B cell (primary cell): Measurements from ENCODE around the gene TMEM144.

Experiments used
- EZH2 ChIP-seq: IDR thresholded peaks from 2 replicates; pipeline ENCODE4 v1.6.1; 2012; ENCODE audit warnings: borderline replicate concordance, low read depth, mild to moderate bottlenecking, moderate library complexity, low read length; ENCODE audit not compliant: insufficient read depth, poor library complexity, severe bottlenecking
- TF ChIP-seq, protein P1 (sequence below): fragments of 200-600 bp; IDR thresholded peaks from one replicate; pipeline ENCODE4 v1.8.0; 2022; ENCODE audit warnings: antibody characterized with exemption, mild to moderate bottlenecking

DNA sequence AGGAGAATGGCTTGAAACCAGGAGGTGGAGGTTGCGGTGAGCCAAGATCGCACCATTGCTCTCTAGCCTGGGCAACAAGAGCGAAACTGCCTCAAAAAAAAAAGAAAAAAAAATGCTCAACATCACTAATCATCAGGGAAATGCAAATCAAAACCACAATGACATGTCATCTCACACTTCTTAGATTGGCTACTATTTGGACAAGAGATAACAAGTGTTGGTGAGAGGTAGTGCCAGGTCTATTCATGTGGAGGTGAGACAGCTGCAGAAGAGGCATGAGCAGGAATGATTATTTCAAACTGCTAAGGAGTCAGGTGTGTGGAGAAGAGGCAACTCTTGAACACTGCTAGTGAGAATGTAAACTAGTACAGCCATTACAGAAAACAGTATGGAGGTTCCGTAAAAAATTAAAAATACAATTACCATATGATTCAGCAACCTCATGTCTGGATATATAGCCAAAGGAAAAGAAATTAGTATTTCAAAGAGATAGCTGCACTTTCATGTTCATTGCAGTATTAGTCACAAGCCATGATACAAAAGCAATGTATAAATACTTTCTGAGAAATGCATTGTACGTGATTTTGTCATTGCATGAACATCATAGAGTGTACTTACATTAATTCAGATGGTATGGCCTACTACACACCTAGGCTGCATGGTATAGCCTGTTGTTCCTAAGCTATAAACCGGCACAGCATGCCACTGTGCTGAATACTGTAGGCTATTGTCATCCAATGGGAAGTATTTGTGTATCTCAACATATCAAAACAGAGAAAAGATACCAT, 75.3 kb downstream of the TMEM144 start:
- TF ChIP-seq, protein P1, sequence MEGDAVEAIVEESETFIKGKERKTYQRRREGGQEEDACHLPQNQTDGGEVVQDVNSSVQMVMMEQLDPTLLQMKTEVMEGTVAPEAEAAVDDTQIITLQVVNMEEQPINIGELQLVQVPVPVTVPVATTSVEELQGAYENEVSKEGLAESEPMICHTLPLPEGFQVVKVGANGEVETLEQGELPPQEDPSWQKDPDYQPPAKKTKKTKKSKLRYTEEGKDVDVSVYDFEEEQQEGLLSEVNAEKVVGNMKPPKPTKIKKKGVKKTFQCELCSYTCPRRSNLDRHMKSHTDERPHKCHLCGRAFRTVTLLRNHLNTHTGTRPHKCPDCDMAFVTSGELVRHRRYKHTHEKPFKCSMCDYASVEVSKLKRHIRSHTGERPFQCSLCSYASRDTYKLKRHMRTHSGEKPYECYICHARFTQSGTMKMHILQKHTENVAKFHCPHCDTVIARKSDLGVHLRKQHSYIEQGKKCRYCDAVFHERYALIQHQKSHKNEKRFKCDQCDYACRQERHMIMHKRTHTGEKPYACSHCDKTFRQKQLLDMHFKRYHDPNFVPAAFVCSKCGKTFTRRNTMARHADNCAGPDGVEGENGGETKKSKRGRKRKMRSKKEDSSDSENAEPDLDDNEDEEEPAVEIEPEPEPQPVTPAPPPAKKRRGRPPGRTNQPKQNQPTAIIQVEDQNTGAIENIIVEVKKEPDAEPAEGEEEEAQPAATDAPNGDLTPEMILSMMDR: no peak
- TF ChIP-seq EZH2: no peak
